HepG2 (cell line): ENCODE data around the gene FCN3. TPM values are rescaled to one million over a fixed set of nuclear protein-coding genes. Genes with fewer than 3 reads are reported as not detected.
A peak's percentile ranks its signal among the peaks of the same experiment; 100 is the strongest.

Experiments used
- ARID5B ChIP-seq: IDR thresholded peaks from 2 replicates; pipeline ENCODE4 v1.4.0; 2020; ENCODE audit warnings: mild to moderate bottlenecking, missing genetic modification reagents
- CC2D1A ChIP-seq: sonication (generic); formaldehyde crosslinking; IDR thresholded peaks from 2 replicates; pipeline ENCODE4 v1.8.1; 2023; ENCODE audit warnings: mild to moderate bottlenecking, missing genetic modification reagents
- JUN ChIP-seq: sonication (generic); formaldehyde crosslinking; IDR thresholded peaks from 2 replicates; pipeline ENCODE4 v1.4.0; 2020; ENCODE audit warnings: mild to moderate bottlenecking, missing genetic modification reagents
- KDM5B ChIP-seq: sonication (generic); formaldehyde crosslinking; IDR thresholded peaks from 2 replicates; pipeline ENCODE4 v1.4.0; 2020; ENCODE audit warnings: missing genetic modification reagents, mild to moderate bottlenecking, borderline replicate concordance
- TEAD3 ChIP-seq: optimal IDR thresholded peaks from 2 replicates; pipeline ENCODE3; 2016; ENCODE audit warnings: borderline replicate concordance
- UBTF ChIP-seq: sonication (generic); formaldehyde crosslinking; IDR thresholded peaks from 2 replicates; pipeline ENCODE4 v1.4.0; 2020; ENCODE audit warnings: mild to moderate bottlenecking, missing genetic modification reagents
- ZBTB44 ChIP-seq: sonication (generic); formaldehyde crosslinking; IDR thresholded peaks from 2 replicates; pipeline ENCODE4 v1.4.0; 2020; ENCODE audit warnings: missing genetic modification reagents
- ZNF18 ChIP-seq: sonication (generic); formaldehyde crosslinking; IDR thresholded peaks from 2 replicates; pipeline ENCODE4 v1.8.0; 2022; ENCODE audit warnings: mild to moderate bottlenecking, missing genetic modification reagents; ENCODE audit not compliant: insufficient replicate concordance
- ZNF280B ChIP-seq: sonication (generic); formaldehyde crosslinking; IDR thresholded peaks from 2 replicates; pipeline ENCODE4 v1.5.0; 2020; ENCODE audit warnings: missing genetic modification reagents, mild to moderate bottlenecking, borderline replicate concordance
- ZNF292 ChIP-seq: sonication (generic); formaldehyde crosslinking; IDR thresholded peaks from 2 replicates; pipeline ENCODE4 v1.8.1; 2022; ENCODE audit warnings: mild to moderate bottlenecking, low read depth, missing genetic modification reagents, borderline replicate concordance
- ZNF350 ChIP-seq: sonication (generic); formaldehyde crosslinking; IDR thresholded peaks from 2 replicates; pipeline ENCODE4 v1.4.0; 2020; ENCODE audit warnings: mild to moderate bottlenecking, low read depth, missing genetic modification reagents, borderline replicate concordance
- ZNF382 ChIP-seq: sonication (generic); formaldehyde crosslinking; IDR thresholded peaks from 2 replicates; pipeline ENCODE4 v1.5.0; 2020; ENCODE audit warnings: missing genetic modification reagents, mild to moderate bottlenecking, borderline replicate concordance
- ZNF503 ChIP-seq: sonication (generic); formaldehyde crosslinking; IDR thresholded peaks from 2 replicates; pipeline ENCODE4 v1.4.0; 2020; ENCODE audit warnings: missing genetic modification reagents
- polyA plus RNA-seq, 8 experiments: library from polyadenylated mRNA; depleted of rRNA in 3 of 8; stranded (reverse) in 7 of 8; unstranded in 1 of 8; fragments of >200 nt; fragmentation: Illumina TruSeq in 4 of 8; extraction: Trizol in 4 of 8; gene quantifications; 2 replicates each; pipeline versions ENCODE4 v1.2.1 to v1.2.3, GENCODE V29; 2011 to 2016; ENCODE audit warnings: low read depth in 4 of 8, missing spikeins in 1 of 8, mixed read lengths in 1 of 8; ENCODE audit not compliant: insufficient read depth in 1 of 8
- total RNA-seq, 5 experiments: library from RNA; depleted of rRNA; stranded (reverse); fragments of >200 nt; fragmentation: Illumina TruSeq; extraction: Trizol; gene quantifications; 2 replicates each; pipeline ENCODE4 v1.2.3, GENCODE V29; 2016; ENCODE audit warnings: low read depth in 1 of 5

FCN3 gene
- total and polyA plus RNA-seq, 2 of the 13 experiments (the other 11 are each of a cell fraction or from before 2014, with no cell fraction given) = not detected

GRCh38 chr1:27357281-27358037 is 17.2 kb downstream of the FCN3 start (continued):
- TF ChIP-seq ZNF503 (CRISPR knock-in tag) = no peak
- TF ChIP-seq ZNF382 (CRISPR knock-in tag) = no peak
- no peak for TF ChIP-seq ZBTB44 (CRISPR knock-in tag)
- no peak; the same call in 1 of the 2 replicates for TF ChIP-seq ZNF292 (CRISPR knock-in tag)
- no peak for TF ChIP-seq KDM5B
- no peak for TF ChIP-seq ZNF280B (CRISPR knock-in tag)
- no peak for TF ChIP-seq UBTF (CRISPR knock-in tag)
- no peak for TF ChIP-seq ZNF18 (CRISPR knock-in tag)
- TF ChIP-seq JUN (CRISPR knock-in tag) = no peak
- no peak for TF ChIP-seq TEAD3 (CRISPR knock-in tag)
- TF ChIP-seq CC2D1A (CRISPR knock-in tag) = no peak
- no peak for TF ChIP-seq ARID5B (CRISPR knock-in tag)
- TF ChIP-seq ZNF350 = peak; percentile 38; the same call in 1 of the 2 replicates
